Germinal center (tissue), 1 donor: ENCODE measurements around the gene MACROD1.
A peak's percentile ranks its signal among the peaks of the same experiment; 100 is the strongest.

Experiments used
- DNase-seq: peaks from one replicate; pipeline ENCODE4 v3.0.0; 2012; ENCODE audit warnings: mixed read lengths, low spot score

MACROD1 gene

DNA sequence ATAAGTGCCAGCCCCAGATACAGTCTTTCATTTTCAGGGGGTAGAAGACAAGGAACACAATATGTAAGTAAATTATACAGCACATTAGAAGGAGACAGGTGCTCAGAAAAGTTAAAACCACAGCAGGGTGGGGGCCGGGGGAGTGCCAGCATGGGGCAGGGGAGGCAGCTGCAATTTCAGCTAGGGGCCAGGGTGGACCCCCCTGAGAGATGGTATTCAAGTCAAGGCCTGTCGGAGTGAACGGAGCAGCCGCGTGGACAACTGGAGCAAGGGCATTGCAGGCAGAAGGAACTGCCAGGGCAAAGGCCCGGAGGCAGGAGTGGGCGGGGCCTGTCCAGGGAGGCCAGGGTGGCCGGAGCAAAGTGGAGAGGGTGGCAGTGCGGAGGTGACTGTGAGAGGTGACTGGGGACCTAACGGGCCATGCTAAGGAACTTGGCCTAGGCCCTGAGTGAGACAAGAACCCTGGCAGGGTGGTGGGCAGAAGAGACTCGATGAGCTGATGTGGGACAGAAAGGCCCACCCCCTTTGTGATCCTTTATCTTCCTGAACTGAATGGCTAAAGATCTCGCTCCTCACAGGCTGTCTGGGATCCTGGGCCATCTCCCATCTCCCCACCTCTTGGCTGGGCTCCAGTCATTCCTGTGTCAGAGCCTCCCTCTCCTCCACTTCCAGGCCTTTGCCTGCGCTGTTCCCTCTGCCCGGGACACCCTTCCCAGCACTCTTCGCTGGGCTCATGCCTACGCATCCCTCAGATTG lies 152.6 kb downstream of the MACROD1 start:
- no peak for DNase-seq

DNA sequence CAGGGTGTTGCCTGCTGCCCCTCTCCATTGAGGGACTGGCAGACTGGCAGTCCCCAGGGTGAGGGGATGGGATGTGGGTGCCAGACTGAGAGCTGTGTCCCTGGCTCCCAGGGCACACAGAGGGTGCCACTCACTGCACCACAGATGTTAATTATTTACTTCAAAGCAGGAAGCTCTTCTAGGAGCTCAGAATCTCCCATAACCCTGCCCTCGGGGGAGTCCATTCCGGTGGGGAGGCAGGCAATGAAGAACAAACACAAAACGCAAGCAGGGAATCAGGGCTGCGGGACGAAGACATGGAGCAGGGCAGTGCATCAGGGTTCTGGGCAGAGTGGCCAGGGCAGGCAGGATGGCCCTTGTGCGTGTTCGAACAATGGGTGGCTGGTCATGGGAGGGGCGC lies 154.5 kb downstream of the MACROD1 start:
- DNase-seq, result no peak

DNA sequence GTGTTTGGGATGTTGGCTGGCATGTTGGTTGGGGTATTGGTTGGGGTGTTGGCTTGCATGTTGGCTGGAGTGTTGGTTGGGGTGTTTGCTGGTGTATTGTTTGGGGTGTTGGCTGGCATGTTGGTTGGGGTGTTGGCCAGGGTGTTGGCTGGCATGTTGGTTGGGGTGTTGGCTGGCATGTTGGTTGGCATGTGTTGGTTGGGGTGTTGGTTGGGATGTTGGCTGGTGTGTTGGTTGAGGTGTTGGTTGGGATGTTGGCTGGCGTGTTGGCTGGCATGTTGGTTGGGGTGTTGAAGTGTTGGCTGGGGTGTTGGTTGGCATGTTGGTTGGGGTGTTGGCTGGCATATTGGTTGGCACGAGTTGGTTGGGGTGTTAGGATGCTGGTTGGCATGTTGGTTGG lies 155.1 kb downstream of the MACROD1 start:
- no peak for DNase-seq

DNA sequence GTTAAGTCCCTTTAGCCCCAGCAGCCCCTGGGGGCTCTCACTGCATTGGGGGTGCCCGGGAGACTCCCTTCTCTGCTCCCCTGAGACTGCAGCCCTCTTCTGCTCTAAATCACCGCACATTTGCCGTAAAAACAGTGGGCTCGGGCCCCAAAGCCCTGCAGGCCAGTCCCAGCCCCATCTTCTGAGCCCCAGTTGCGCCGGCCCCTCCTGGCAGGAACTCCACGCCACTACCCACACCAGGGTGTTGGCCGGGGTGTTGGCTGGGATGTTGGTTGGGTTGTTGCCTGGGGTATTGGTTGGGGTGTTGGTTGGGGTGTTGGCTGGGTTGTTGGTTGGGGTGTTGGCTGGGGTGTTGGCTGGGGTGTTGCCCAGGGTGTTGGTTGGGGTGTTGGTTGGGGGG lies 156.2 kb downstream of the MACROD1 start:
- no peak for DNase-seq

DNA sequence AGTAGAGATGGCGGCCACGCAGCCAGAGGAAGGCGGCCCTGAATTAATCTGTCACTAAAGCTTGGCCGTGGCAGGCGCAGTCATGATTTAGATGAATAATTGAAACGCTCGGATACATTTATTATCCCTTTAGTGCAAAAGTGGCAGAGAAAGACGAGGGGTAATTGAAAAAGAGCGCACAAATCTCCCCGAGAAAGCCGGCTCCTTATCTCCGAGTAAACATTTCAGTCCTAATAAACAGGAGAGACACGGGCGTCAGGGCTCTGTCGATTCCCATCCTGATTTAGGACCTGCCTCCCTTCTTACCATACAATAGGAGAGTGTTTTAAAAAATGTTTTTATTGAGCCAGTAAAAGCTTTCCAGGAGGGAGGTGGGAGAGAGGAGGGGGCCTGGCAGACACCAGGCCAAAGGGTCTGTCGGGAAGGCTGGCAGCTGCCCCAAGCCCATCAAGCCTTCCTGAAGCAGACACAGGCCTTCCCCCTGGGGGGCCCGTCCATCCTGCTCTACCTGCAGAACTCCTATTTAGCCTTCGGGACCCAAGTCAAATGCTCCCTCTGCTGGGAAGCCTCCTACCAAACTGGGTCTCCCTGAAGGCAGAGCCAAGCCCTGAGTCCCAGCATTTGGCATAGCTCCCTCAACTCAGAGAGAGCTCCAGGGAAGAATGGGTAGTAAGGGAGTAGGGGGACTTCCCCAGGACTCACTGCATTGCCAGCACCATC lies 156.8 kb downstream of the MACROD1 start:
- no peak for DNase-seq

DNA sequence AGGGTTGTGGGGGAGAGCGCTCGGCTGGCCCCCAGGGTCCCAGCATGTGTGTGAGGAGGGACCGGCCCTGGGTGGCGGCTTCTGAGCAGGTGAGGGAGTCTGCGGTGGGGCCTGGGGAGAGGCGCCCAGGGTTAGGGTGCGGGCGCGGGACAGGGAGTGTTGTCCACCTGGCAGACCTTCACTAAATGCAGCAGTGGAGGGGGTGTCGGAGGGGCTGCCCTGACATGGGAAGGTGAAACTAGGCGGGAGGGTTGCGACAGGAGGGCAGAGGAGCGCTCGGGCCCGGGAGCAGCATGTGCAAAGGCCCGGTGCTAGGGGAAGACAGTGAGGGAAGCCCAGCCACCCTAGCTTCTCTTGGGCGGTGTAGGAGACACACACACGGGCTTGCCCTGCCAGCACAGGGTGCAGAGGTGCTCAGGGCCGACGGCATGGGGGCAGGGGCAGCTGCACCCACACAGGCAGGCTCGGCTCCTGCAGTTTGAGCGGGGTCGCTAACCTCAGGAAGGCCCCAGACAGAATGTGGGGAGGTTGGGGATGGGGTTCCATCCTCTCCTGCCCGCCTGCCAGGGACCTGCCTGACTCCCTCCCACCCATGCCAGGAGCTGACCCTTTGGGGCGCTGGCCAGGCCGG lies 157.5 kb downstream of the MACROD1 start:
- DNase-seq, result no peak

DNA sequence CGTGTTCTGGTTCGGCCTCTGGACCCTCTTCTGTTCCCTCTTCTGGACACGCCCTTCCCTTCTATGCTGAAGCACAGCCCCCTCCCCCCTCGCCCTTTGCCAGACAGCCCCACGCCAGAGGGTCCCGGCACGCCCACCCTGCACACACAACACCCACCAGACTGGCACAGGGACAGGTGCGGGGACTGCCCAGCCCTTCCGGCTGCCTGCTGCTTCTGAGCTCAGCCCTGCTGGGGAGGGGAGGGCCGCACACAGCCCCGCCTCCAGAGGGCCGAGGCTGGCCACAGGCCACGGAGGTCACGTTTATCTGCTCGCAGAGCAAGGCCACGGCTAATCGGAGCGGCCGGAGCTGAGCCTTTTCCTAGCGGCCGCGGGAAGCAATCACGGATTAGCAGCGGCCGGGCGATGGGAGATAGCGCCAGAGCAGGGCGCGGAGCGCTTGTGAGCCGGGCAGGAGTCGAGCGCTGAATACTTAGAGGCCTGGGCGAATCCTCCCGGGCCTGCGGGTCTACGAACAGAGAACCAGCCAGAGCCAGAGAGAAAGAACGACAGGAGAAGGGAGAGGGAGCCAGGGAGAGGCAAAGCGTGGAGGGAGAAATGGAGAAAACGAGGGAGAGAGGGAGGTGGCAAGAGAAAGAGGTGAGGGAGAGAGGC lies 158.2 kb downstream of the MACROD1 start:
- no peak for DNase-seq

DNA sequence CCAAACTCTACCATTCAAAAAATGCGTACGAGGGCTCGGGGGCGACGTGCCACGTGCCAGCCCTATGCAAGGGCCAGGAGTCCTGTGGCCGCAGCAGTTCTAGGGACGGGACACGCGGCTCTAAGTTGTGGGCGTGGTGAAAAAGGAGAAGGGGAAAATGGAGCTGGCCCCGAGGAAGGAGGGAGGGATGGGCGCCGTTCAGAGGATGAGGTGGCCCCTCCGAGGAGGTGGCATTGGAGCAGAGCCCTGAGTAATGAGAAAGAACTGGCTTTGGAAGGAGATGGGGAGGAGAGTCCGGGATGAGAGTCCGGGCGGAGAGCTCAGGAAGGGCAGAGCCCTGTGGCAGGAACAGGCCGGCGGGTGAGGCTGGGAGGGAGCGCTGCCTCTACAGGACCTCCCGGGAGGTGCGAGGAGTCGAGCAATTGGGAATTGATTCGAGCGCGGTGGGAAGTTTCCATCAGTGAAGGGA lies 158.7 kb downstream of the MACROD1 start:
- no peak for DNase-seq

DNA sequence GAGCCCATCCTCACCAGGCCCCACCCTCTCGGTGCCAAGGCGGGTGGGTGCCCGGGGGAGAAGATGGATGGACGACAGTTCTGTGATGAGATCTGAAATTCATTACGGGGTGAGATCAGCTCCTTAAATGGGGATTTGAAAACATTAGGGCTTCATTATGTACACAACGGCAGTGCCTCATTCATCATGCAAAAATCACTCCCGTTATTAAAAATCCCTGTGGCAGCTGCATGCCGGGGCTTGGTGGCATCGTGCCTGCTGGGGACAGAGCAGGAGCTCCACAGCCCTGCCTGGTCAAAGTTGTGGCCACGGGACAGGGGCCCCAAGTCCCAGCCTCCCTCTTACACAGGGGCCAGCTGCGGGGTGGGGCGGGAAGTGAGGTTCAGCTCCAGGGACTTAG lies 159.5 kb downstream of the MACROD1 start:
- no peak for DNase-seq

DNA sequence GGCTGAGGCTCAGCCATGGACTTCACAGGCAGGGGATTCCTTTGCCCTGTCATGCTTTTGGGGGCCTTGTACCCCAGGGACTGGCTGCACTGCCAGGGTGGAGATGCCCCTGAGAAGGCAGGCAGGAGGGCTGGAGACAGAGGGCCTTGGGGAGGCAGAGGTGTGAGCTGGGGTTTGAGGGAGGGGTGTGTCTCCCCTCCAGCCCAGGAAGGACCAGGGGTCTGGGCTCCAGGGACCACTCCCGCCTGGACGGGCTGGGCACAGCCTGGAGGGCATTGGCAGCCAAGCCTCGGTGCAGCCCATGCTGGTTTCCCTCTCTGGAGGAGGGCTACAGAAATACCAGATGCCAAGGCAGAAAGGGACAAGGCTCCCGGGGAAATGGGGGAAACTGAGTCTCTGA lies 160.2 kb downstream of the MACROD1 start:
- no peak for DNase-seq

DNA sequence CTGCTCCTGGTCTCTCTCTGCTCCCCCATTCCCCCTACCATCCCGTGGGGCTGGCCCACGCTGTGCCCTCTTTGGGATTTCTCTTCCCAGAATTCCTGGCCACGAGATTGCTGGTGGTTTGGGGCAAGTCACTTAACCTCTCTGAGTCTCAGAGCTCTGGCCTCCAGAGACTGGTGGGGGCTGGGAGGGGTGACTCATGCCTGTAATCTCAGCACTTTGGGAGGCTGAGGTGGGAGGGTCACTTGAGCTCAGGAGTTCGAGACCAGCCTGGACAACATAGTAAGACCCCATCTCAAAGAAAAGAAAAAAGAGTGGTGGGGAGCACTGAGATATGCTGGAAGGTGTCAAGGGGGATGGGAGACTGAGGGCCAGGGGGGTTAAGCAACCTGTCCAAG lies 161.3 kb downstream of the MACROD1 start:
- no peak for DNase-seq

DNA sequence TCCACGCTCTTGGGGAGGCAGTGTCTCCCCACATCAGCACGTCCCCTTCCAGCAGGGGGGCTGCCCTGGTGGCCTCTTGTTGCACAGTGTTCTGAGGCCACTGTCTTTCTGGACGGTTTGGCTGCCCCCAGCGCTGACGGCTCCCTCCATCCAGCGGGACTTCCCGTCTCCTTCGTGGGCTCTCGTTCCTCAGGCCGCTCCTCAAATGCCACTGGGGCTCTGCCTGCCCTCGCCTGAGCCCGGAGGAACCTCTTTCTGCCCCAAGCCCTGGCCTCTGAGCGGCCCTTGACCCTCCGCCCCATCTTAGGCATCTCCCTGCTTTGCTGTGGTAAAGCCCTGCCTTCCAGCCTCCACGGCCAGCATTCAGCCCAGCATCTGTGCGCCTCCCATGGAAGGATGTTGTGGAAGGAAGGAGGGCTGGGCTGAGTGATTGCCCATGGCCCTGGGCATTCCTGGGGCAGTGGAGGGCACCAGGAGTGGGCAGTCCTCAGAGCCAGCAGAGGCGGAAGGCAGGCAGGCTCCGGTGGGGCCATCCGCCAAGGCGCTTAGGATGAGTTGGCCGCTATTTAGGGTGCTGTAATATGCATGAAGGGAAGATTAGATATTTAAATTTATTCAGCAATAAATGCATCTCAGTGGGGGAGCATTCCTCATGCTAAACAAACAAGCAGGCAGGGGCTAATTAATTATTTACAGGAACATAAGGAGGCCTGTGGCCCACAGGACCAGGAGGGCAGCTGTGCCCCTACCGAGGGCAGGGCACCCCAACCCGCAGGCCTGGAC lies 161.9 kb downstream of the MACROD1 start:
- no peak for DNase-seq

DNA sequence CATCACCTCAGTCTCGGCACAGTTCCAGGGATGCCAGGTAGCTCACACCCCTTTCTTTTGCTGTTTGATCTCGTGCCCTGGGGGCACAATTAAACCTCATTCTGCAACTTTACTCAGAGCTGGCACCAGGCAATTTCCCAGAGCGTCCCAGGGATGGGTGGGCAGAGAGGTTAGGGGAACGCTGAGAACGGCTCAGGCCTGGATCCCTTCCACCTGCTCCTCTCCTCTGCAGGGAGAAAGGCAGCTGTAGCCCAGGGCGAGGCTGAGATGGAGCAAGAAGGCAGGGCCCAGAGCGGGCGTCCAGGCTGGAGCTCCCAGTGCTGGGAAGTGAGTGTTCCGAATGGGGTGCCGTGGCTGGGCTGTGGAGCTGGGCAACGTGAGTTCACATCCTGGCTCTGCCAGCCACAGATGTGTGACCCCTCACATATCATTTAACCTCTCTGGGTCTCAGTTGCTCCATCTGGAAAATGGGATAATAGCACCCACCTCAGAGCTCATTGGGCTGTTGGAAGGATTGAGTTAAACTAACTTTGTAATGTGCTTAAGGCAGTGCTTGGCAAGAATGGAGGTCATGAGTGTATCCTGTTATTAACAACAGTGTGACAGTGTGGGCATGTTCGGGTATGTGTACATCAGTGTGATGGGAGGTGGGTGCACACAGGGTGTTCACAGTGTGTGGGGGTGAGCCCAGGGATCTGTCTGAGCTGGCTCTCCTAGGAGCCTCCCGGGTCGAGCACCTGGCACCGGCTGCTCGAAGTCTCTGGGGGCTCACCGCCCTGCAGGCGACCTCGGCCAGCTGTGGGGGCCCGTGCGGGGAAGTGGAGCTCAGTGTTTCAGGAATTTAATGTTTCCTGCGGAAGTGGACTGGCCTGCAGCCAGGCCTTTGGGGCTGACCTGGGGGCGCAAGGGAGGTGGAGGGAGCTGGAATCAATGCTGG lies 164.2 kb downstream of the MACROD1 start:
- DNase-seq, result no peak

DNA sequence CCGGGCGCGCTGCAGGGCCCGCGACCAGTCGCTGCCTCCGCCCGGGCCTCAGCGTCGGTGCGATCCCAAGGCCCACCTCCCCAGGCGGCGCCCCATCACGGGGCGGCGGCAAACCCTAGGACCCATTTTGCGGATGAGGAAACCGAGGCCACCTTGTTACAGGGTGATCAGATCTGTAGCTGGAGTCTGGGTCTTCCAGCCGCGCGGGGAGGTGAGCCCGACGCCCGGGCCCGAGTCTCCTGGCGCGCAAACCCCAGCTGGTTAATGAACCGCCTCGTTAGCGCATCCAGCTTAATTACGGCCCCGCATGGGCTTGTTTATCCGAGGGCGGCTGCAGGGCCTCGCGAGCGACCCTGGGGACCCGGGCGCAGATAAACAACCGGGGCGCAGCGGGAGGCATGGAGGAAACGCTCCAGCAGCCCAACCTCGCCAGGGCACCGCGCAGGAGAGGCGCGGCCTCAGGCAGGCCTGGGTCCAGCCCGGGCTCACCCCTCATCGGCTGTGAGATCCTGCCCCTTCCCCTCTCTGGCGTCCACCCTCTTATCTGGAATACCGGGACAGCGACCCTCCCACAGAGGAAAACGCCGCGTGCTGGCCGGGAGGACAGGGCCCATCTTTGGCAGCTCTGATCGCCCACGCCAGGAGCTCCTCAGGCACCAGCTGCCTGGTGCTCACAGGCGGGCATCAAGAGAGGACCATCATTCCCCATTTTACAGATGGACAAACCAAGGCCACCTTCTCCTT lies 165.0 kb downstream of the MACROD1 start:
- no peak for DNase-seq

DNA sequence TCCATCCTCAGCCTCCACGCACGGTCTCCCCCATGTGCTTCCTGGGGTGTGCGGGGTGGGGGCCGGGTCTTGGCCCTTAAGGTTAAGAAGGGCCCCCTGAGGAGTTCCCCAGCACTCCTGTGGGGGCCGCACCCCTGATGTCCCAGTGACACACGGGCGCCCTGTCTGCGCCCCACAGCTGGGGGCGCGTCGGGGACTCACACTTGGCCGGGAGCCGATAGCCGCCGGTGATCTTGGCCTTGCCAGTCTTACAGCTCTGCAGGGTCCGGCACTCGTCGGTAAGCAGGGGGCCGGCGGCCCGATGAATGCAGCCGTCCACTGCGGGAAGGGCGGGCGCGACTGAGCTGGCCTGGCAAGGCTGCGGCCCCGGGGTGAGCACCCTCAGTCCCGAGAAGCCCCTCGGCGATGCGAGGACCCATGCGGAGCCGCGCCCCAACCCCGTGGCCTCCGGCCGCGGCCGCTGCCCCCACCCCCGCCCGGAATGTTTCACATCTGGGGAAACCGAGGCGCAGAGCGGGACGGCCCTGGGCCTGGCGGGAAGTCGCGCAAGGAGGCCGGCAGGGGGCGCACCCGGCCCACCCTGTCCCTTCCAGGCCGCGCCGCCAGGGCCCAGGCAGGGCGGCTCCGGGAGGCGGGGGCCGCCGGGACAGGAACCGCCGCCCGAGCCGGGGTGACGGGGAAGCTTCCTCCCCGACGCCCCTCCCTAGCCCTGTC lies 165.7 kb downstream of the MACROD1 start:
- DNase-seq, result peak; percentile 89

DNA sequence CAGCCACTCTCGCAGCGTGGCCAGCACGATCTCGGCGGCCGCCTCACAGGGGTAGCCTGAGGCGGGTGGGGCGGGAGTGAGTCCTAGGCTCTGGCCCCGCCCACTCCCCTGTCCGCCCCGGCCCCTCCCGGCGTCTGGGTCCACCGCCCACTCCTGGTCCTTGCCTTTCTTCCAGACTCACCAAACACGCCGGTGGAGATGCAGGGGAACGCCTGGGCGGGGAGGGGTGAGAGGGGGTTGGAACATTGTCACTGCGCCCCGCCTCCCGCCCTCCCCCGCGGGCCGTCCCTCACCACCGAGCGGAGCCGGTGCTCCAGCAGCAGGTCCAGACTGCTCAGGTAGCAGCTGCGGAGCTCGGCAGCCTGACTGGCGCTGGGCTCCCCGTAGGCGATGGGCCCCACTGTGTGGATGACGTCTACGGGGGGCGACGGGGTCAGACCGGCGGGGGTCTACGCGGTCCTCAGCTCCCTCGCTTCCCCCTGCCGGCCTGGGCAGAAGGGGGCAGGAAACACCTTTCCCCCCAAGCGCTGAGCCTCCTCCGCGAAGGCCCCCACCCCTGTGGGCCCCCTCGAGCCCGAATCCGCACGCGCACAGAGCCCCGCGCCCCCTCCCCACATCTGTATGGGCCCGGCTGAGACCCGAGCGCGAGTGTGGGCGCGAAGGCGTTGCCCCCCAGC lies 166.4 kb downstream of the MACROD1 start:
- DNase-seq, result peak; percentile 62

DNA sequence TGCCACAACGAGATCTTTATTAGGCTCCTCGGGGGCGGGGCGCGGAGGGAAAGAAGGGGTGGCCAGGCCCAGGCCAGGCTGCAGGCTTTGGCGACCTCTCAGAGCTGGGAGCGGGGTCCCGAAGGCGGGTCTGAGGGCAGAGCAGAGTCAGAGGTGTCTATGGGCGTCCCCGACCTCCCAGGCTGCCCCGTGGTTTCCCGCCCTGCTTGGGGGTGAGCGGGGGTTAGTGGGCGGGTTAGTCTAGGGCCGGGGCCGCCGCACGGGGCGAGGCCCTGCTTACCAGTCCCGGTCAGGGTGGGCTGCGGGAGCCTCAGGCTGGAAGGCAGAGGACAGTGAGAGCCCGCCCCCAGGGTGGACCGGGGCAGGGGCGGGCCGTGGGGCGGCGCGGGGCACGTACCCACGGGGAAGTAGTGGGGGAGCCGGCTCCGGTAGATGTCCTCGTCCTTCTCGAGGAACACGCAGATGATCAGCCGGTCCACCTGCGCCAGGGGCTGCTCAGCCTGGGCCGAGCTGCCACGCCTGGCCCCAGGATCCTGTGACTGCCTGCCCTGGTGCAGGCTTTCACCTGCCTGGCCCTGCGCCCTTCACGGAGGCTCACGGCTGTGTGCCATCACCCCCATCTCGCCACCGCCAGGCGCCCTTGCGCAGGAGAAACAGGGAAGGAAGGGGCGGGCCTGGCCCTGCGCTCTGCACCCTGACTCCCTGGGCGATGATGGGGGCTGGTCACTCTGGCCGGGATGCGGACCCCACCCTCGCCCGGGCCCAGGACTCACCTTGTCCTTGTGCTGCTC lies 167.2 kb downstream of the MACROD1 start:
- no peak for DNase-seq

DNA sequence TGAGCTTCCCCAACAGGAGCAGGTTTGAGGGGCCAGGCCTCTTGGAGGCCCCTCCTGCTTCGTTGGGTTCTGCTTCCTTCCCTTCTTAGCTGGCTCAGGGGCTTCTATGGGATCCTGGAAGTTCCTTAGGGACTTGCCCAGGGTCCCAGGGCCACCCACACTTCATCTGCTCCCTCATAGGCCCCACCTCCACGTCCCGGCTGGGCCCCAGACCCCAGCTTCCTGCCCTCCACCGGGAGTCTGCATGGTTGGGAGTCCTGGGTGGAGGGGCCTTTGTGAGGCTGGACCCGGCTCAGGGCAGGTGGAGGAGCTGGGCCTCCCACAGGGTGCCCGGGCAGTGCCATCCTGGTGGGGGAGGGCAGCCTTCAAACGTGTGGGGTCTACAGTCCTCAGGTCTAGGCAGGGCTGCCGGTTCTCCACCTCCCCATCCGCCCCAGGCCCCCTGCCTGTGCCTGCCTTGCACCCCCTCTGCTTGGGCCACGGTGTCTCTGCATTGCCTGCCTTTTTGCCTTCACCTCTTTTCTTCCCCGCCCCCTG lies 168.0 kb downstream of the MACROD1 start:
- no peak for DNase-seq
